A673 (cell line): Measurements from ENCODE around the gene ITGA1. TPM values are rescaled to one million over a fixed set of nuclear protein-coding genes. Genes with fewer than 3 reads are reported as not detected.
"Not testable (repeated sequence)": the region's sequence is repeated elsewhere in the genome, so short reads cannot be mapped to it uniquely, and the experiment has no call there.

Source experiments
- BruUV-seq: library from RNA; stranded (reverse); fragments of 400-500 nt; replicated peaks from 2 replicates; lab custom pipeline; 2021; lab: Mats Ljungman, UMichigan
- CTCF ChIA-PET: fragments of 300-600 bp; sonication (Branson Sonifier 250); formaldehyde crosslinking; loops from one replicate; lab custom pipeline; 2022; ENCODE audit warnings: antibody characterized with exemption; lab: Charles Lee
- POLR2A ChIA-PET: fragments of 300-600 bp; sonication (Branson Sonifier 250); formaldehyde crosslinking; loops from one replicate; lab custom pipeline; 2022; ENCODE audit warnings: antibody characterized with exemption; ENCODE audit not compliant: low non-redundant PET; lab: Charles Lee
- DNase-seq: peaks from one replicate; pipeline ENCODE4 v3.0.0-alpha.2; 2015; ENCODE audit warnings: low spot score
- H3K27ac ChIP-seq: fragments of 200-600 bp; sonication (generic); 2 replicates; pipeline ENCODE4 v1.5.1; 2016; ENCODE audit warnings: mixed run types, low read depth, mild to moderate bottlenecking, mixed read lengths, antibody characterized with exemption, low read length; ENCODE audit not compliant: poor library complexity, severe bottlenecking
- H3K27me3 ChIP-seq: fragments of 200-600 bp; sonication (generic); replicated peaks from 2 replicates; pipeline ENCODE4 v1.6.1; 2017; ENCODE audit warnings: mixed run types, low read depth, mild to moderate bottlenecking, mixed read lengths, antibody characterized with exemption, low read length; ENCODE audit not compliant: insufficient read depth, poor library complexity
- H3K36me3 ChIP-seq: fragments of 200-600 bp; sonication (generic); 2 replicates; pipeline ENCODE4 v1.6.1; 2016; ENCODE audit warnings: mixed run types, mild to moderate bottlenecking, mixed read lengths, antibody characterized with exemption, low read length; ENCODE audit not compliant: insufficient read depth, poor library complexity, severe bottlenecking
- H3K4me1 ChIP-seq: fragments of 200-600 bp; sonication (generic); 2 replicates; pipeline ENCODE4 v1.6.1; 2017; ENCODE audit warnings: mixed run types, mild to moderate bottlenecking, mixed read lengths, antibody characterized with exemption, low read length; ENCODE audit not compliant: insufficient read depth, poor library complexity, severe bottlenecking
- H3K4me3 ChIP-seq: fragments of 200-600 bp; sonication (generic); 2 replicates; pipeline ENCODE4 v1.5.1; 2016; ENCODE audit warnings: low read depth, mixed run types, mild to moderate bottlenecking, mixed read lengths, low read length; ENCODE audit not compliant: poor library complexity, severe bottlenecking
- H3K9me3 ChIP-seq: fragments of 200-600 bp; sonication (generic); 2 replicates; pipeline ENCODE4 v1.6.1; 2016; ENCODE audit warnings: mixed run types, low read depth, mild to moderate bottlenecking, mixed read lengths, antibody characterized with exemption, low read length; ENCODE audit not compliant: poor library complexity, severe bottlenecking
- CTCF ChIP-seq: fragments of 300-800, 200-600 bp; sonication (generic); conservative IDR thresholded peaks from 2 replicates; pipeline ENCODE4 v1.5.1; 2017; ENCODE audit warnings: low read depth, mild to moderate bottlenecking, antibody characterized with exemption, low read length, moderate library complexity, mixed read lengths
- EZH2 ChIP-seq: fragments of 200-600 bp; sonication (generic); IDR thresholded peaks from 2 replicates; pipeline ENCODE4 v1.6.1; 2017; ENCODE audit warnings: borderline replicate concordance, low read depth, mild to moderate bottlenecking, mixed read lengths, antibody characterized with exemption, low read length; ENCODE audit not compliant: poor library complexity, severe bottlenecking
- intact Hi-C: fragments of 100-400 bp; cut with micrococcal nuclease; formaldehyde crosslinking; loops from one replicate; pipeline ENCODE4 v1.10.0; 2022; ENCODE audit not compliant: unreplicated experiment
- total RNA-seq: library from RNA; stranded (reverse); gene quantifications from 2 replicates; pipeline ENCODE4 v1.2.3, GENCODE V29; 2021

The ITGA1 gene
- total RNA-seq, 1 experiment from 2014 or later: 8.1 TPM

GRCh38 chr5:52864884-52865283 is 77.2 kb downstream of the ITGA1 start:
- ChIA-PET POLR2A (no interaction called here), CTCF (no interaction called here)
- no peaks in the 10 kb centered on the region for H3K27me3 ChIP-seq
- no peaks in the 10 kb centered on the region for H3K36me3 ChIP-seq
- H3K4me1 ChIP-seq: peaks cover 21% of the 10 kb centered on the region
- H3K27ac ChIP-seq: no peak overlapping the region
- intact Hi-C loops: no loop called here
- no TSS peak for BruUV-seq
- no peak for TF ChIP-seq EZH2
- no peak for TF ChIP-seq CTCF
- H3K9me3 ChIP-seq: no peaks in the 10 kb centered on the region
- DNase-seq: no peak
- H3K4me3 ChIP-seq: no peak overlapping the region

- POLR2A ChIA-PET, CTCF ChIA-PET, H3K27ac ChIP-seq, BruUV-seq, DNase-seq, H3K36me3 ChIP-seq, H3K4me3 ChIP-seq, H3K9me3 ChIP-seq, H3K27me3 ChIP-seq, intact Hi-C loops: not testable (repeated sequence)
- peaks cover 21% of the 10 kb centered on the region for H3K4me1 ChIP-seq
Measured at GRCh38 chr5:52865991-52866390, 78.3 kb downstream of the ITGA1 start.

- H3K4me3 ChIP-seq: no peak overlapping the region
- peaks cover 21% of the 10 kb centered on the region for H3K4me1 ChIP-seq
- ChIA-PET CTCF (no interaction called here), POLR2A (no interaction called here)
- TF ChIP-seq CTCF (no peak), EZH2 (no peak)
- H3K9me3 ChIP-seq: no peaks in the 10 kb centered on the region
- H3K27ac ChIP-seq: no peak overlapping the region
- BruUV-seq: no TSS peak
- intact Hi-C loops: no loop called here
- H3K27me3 ChIP-seq: no peaks in the 10 kb centered on the region
- H3K36me3 ChIP-seq: no peaks in the 10 kb centered on the region
- no peak for DNase-seq
Measured at GRCh38 chr5:52867809-52868208, 80.1 kb downstream of the ITGA1 start.

- intact Hi-C loops: no loop called here
- no peaks in the 10 kb centered on the region for H3K27me3 ChIP-seq
- no TSS peak for BruUV-seq
- no peak for DNase-seq
- H3K36me3 ChIP-seq: no peaks in the 10 kb centered on the region
- H3K9me3 ChIP-seq: no peaks in the 10 kb centered on the region
- TF ChIP-seq CTCF (no peak), EZH2 (no peak)
- H3K4me3 ChIP-seq: no peak overlapping the region
- ChIA-PET CTCF (no interaction called here), POLR2A (no interaction called here)
- peaks cover 20% of the 10 kb centered on the region for H3K4me1 ChIP-seq
- H3K27ac ChIP-seq: no peak overlapping the region
Measured at GRCh38 chr5:52868417-52868816, 80.7 kb downstream of the ITGA1 start.
